Ishikawa (cell line): ENCODE measurements around the gene GRIN1.

Source experiments
- CEBPB ChIP-seq: IDR thresholded peaks from 2 replicates; pipeline ENCODE4 v1.6.1; 2012
- CREB1 ChIP-seq: IDR thresholded peaks from 2 replicates; pipeline ENCODE4 v1.6.1; 2012; ENCODE audit warnings: low read depth
- EGR1 ChIP-seq: IDR thresholded peaks from 2 replicates; pipeline ENCODE4 v1.6.1; 2012
- EP300 ChIP-seq: IDR thresholded peaks from 2 replicates; pipeline ENCODE4 v1.6.1; 2012; ENCODE audit warnings: borderline replicate concordance
- FOXM1 ChIP-seq: IDR thresholded peaks from 2 replicates; pipeline ENCODE4 v1.6.1; 2012; ENCODE audit warnings: low read depth, borderline replicate concordance
- NFIC ChIP-seq: IDR thresholded peaks from 2 replicates; pipeline ENCODE4 v1.6.1; 2012
- RAD21 ChIP-seq: IDR thresholded peaks from 2 replicates; pipeline ENCODE4 v1.6.1; 2012; ENCODE audit warnings: low read depth
- TAF1 ChIP-seq: IDR thresholded peaks from 2 replicates; pipeline ENCODE4 v1.6.1; 2012; ENCODE audit warnings: low read depth, mild to moderate bottlenecking
- TCF12 ChIP-seq: IDR thresholded peaks from 2 replicates; pipeline ENCODE4 v1.6.1; 2012; ENCODE audit warnings: low read depth
- TEAD4 ChIP-seq: IDR thresholded peaks from 2 replicates; pipeline ENCODE4 v1.6.1; 2012
- YY1 ChIP-seq: IDR thresholded peaks from 2 replicates; pipeline ENCODE4 v1.6.1; 2012; ENCODE audit warnings: low read depth
- ZBTB7A ChIP-seq: IDR thresholded peaks from 2 replicates; pipeline ENCODE4 v1.6.1; 2012; ENCODE audit warnings: low read depth
- TF ChIP-seq, protein P1 (sequence below): IDR thresholded peaks from 2 replicates; pipeline ENCODE4 v1.6.1; 2012
- TF ChIP-seq, protein P2 (sequence below): IDR thresholded peaks from 2 replicates; pipeline ENCODE4 v1.6.1; 2012
- TF ChIP-seq, protein P3 (sequence below): IDR thresholded peaks from 2 replicates; pipeline ENCODE4 v1.6.1; 2012; ENCODE audit warnings: low read depth, mild to moderate bottlenecking

The GRIN1 gene

DNA sequence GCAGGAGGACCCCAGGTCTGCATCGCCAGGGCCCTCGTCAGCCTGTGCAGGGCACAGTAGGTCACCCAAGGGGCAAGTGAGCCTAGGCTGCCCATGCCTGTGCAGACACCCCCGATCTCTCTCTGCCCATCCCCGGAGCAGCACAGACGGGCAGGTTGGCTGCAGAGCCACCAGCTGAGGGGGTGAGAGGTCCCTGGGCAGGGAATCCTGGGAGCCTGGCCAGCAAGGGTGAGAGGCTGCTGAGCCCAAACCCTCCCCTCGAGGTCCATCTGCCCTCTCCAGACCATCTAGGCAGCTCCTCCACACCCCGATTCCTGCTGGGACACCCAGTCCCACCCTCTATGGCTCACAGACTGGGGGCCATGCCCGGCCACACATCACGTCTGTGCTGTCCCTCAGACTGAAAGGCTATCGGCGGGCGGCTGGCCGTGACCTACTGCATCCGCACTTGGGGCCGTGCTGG lies 21.7 kb upstream of the GRIN1 start:
- TF ChIP-seq RAD21 (no peak), CEBPB (no peak), CREB1 (no peak), FOXM1 (no peak), NFIC (no peak)
- TF ChIP-seq, protein P1, sequence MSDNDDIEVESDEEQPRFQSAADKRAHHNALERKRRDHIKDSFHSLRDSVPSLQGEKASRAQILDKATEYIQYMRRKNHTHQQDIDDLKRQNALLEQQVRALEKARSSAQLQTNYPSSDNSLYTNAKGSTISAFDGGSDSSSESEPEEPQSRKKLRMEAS = no peak
- TF ChIP-seq, protein P2, sequence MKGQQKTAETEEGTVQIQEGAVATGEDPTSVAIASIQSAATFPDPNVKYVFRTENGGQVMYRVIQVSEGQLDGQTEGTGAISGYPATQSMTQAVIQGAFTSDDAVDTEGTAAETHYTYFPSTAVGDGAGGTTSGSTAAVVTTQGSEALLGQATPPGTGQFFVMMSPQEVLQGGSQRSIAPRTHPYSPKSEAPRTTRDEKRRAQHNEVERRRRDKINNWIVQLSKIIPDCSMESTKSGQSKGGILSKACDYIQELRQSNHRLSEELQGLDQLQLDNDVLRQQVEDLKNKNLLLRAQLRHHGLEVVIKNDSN = no peak

DNA sequence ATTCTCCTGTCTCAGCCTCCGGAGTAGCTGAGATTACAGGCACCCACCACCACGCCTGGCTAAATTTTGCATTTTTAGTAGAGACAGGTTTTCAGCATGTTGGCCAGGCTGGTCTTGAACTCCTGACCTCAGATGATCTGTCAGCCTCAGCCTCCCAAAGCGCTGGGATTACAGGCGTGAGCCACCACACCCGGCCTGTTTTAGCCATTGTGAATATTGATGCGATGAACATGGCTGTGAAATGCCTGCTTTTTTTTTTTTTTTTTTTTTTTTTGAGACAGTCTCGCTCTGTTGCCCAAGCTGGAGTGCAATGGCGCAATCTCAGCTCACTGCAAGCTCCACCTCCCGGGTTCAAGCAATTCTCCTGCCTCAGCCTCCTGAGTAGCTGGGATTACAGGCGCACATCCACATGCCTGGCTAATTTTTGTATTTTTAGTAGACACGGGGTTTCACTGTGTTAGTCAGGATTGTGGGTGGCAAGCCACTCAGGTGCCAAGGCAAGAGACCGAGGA lies 20.8 kb upstream of the GRIN1 start:
- TF ChIP-seq CEBPB = peak; percentile 66

DNA sequence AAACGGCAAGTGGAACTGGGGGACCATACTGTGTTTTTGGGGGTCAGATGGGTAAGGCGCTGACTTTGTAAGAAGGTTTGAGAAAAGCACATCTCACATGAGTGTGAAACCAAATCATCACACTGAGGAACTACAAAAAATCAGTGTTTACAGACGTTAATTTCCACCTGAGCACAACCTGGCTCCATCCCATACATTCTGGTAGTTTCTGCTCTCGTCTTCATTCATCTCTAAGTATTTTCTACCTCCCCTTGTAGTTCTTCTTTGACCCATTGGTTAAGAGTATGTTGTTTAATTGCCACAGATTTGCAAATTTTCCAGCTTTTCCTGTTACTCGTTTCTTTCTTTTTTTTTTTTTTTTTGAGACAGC lies 15.5 kb upstream of the GRIN1 start:
- no peak for TF ChIP-seq FOXM1
- TF ChIP-seq, protein P2 = no peak

DNA sequence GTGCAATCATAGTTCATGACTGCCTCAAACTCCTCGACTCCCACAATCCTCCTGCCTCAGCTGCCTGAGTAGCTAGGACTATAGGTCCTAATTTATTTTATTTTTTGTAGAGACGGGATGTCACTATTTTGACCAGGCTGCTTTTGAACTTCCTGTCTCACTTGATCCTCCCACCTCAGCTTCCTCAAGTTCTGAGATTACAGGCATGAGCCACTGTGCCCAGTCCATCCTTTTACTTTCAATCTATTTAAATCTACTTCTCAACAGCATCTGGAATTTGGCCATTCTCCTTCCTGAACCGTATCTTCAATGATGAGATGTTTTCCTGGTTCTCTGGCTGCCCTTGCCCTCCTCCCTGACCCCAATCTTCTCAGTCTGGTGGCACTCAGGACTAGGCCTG lies 12.2 kb upstream of the GRIN1 start:
- TF ChIP-seq NFIC = no peak
- TF ChIP-seq CREB1 = no peak
- TF ChIP-seq YY1 = no peak
- no peak for TF ChIP-seq EGR1
- no peak for TF ChIP-seq RAD21

DNA sequence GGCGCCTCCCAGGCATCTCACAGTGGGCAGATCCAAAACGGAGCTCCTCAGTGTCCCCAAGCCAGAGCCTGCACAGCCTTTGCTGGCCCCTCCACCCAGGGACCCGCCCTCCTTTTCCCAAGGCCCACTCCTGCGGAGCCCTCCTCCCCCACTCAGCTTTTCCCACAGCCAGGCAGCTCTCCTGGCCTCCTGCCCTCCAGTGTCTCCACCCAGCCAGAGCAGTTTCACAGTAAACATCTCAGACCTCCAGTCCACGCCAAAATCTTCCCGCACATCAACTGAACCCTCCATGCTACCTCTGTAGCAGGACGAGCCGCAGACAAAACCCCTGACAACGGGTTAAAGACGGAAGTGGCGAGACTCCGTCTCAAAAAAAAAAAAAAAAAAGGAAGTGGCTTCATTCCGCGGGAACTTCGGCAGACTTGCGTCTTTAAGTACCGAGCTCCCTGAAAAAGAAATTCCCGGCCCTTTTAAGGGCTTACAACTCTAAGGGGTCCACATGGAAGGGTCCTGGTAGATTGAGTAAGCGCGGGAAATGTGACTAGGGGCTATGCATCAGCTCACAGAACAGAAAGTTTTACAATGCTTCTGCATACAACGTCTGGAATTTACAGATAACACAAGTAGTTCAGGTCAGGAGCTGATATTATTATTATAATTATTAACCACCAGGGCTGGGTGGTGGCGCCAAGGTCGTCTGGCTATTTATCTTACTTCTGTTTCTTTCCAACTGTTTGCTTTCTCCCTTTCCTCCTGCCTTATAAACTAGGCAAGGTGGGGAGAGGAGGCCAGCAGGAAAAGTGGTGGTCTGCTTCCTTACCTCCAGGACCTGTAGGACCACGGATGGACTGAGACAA lies 11.4 kb upstream of the GRIN1 start:
- no peak for TF ChIP-seq FOXM1
- no peak for TF ChIP-seq NFIC
- TF ChIP-seq, protein P3, sequence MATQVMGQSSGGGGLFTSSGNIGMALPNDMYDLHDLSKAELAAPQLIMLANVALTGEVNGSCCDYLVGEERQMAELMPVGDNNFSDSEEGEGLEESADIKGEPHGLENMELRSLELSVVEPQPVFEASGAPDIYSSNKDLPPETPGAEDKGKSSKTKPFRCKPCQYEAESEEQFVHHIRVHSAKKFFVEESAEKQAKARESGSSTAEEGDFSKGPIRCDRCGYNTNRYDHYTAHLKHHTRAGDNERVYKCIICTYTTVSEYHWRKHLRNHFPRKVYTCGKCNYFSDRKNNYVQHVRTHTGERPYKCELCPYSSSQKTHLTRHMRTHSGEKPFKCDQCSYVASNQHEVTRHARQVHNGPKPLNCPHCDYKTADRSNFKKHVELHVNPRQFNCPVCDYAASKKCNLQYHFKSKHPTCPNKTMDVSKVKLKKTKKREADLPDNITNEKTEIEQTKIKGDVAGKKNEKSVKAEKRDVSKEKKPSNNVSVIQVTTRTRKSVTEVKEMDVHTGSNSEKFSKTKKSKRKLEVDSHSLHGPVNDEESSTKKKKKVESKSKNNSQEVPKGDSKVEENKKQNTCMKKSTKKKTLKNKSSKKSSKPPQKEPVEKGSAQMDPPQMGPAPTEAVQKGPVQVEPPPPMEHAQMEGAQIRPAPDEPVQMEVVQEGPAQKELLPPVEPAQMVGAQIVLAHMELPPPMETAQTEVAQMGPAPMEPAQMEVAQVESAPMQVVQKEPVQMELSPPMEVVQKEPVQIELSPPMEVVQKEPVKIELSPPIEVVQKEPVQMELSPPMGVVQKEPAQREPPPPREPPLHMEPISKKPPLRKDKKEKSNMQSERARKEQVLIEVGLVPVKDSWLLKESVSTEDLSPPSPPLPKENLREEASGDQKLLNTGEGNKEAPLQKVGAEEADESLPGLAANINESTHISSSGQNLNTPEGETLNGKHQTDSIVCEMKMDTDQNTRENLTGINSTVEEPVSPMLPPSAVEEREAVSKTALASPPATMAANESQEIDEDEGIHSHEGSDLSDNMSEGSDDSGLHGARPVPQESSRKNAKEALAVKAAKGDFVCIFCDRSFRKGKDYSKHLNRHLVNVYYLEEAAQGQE = no peak
- TF ChIP-seq CREB1 = no peak

DNA sequence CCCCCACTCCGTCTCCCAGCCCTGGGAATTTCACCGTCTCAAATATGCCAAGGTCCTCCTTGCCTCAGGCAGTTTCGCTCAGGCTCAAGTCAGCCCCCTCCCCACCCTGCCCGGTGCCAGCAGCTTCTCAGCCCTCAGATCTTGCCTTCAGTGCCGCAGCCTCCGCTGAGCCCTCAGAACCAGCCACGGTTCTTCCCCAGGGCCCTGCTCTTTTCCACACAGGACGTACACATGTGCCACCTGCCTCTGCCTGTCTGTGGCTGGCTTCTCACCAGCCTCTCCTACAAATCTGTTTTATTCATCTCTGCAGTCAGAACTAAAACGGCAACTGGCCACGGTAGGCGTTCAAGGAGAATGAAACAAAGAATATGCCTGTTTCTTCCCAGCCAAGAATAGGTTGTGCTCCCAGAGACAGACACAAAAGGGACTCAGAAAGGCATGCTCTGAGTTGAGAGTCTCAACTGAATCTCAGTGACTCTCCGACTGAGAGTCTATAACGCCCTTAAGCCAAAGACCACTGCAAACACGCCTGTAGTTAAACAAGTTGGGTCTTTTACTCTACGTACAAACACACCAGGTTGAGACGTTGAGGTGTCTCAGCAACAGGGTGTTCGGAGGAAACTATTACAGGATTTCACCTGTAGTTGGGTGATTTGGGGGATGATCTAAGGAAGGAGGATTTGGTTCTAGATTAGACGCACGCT lies 10.6 kb upstream of the GRIN1 start:
- TF ChIP-seq YY1 (no peak), RAD21 (no peak), ZBTB7A (no peak), NFIC (no peak), EP300 (no peak), CREB1 (no peak), TAF1 (no peak), FOXM1 (no peak), TEAD4 (no peak), TCF12 (no peak), CEBPB (no peak), EGR1 (no peak)
- TF ChIP-seq, protein P3 = no peak
- TF ChIP-seq, protein P2 = no peak
- TF ChIP-seq, protein P1 = no peak
